AG08396 (cell line): ENCODE results near the gene SLC6A6.
"Not testable (repeated sequence)": the region's sequence is repeated elsewhere in the genome, so short reads cannot be mapped to it uniquely, and the experiment has no call there.

Experiments used
- DNase-seq: peaks from one replicate; pipeline ENCODE4 v3.0.0; 2012; ENCODE audit warnings: low spot score, mixed read lengths

Gene SLC6A6

DNA sequence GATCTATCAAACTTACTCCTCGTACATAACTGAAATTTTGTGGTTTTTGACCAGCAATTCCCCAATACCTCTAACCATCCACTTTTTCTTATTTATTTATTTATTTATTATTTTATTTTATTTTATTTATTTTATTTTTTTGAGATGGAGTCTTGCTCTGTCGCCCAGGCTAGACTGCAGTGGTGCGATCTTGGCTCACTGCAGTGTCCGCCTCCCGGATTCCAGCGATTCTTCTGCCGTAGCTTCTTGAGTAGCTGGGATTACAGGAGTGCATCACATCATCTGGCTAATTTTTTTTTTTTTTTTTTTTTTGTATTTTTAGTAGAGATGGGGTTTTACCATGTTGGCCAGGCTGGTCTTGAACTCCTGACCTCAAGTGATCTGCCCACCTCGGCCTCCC lies 35.3 kb downstream of the SLC6A6 start:
- not testable (repeated sequence) for DNase-seq

DNA sequence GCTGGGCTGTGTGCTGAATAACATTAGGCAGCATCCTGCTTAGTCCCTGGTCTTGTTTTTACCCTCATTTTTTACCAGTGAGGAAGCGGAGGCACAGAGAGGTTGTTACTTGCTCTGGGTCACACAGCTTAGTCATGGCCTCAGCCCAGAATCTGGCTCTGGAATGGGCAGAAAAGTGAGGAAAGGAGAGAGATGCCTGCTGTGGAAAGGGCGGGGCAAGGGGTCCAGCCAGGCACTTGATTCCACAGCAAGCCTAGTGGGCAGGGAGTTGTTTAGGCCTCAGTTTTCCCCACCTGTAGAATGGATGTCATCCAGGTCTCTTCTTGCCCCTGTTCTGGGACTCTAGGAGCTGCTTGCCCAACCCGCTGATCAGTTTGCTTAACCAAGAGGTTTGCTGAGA lies 35.9 kb downstream of the SLC6A6 start:
- no peak for DNase-seq

DNA sequence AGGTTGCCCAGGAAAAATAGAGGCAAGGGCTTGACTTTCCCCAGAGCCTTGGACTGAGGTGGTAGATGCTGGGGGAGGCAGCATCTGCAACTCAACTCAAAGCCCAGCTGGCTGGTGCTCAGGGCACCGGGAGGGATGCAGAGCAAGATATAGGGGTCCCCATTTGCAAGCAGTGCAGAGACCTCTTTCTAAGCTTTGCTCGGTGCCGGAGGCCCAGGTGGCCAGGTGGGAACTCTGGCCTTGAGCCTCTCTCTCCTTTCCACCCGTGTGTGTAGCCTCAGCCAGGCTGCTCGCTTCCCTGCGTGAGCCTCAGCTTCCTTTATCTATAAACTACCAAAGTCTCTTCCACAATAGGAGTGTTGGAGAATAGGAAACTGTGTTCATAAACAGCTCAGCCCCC lies 36.5 kb downstream of the SLC6A6 start:
- no peak for DNase-seq

DNA sequence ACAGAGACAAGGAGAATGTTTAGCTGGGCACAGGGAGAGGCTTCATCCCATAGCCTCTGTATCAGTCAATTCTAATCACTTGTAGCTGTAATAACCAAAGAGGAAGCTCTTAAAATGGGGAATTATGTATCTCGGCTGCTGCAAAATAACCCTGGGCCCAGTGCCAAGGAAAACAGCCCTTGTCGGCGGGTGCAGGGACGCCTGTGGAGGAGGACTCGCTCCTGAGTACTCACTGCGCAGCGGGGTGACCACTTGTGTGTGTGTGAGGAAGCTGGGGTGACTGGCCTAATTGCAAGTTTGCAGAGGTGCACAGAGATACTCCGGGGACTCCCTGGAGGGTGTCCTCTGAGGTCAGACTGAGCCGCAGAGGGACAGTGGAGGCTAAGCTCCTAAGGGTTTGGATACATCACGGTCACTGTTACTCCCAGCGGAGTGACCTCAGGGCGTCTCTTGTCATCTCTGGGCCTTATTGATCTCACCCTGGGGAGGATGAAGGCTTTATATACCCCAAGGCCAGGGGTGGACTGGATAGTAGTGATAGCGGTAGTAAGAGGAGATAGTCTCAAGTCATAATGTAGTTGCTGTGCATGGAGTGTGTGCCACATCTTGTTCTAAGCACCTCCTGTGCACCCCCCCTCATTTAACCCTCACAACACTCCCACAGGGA lies 37.2 kb downstream of the SLC6A6 start:
- peak; percentile 30 for DNase-seq

DNA sequence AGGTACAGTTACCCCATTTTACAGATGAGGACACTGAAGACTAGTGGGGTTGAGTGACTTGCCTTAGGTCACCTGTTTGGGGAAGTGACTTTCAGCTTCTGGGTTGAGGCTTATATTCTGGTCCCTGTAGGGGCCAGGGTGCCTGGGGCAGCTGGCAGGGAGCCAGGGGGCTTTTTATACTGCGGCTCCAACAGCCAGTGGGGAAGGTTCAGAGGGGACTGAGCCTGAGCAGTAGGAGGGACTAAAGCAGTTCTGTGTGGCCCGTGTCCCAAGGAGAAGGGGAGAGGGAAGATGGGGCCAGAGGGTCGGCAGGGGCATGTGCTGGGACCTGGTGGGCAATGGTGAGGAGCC lies 37.7 kb downstream of the SLC6A6 start:
- DNase-seq: no peak

DNA sequence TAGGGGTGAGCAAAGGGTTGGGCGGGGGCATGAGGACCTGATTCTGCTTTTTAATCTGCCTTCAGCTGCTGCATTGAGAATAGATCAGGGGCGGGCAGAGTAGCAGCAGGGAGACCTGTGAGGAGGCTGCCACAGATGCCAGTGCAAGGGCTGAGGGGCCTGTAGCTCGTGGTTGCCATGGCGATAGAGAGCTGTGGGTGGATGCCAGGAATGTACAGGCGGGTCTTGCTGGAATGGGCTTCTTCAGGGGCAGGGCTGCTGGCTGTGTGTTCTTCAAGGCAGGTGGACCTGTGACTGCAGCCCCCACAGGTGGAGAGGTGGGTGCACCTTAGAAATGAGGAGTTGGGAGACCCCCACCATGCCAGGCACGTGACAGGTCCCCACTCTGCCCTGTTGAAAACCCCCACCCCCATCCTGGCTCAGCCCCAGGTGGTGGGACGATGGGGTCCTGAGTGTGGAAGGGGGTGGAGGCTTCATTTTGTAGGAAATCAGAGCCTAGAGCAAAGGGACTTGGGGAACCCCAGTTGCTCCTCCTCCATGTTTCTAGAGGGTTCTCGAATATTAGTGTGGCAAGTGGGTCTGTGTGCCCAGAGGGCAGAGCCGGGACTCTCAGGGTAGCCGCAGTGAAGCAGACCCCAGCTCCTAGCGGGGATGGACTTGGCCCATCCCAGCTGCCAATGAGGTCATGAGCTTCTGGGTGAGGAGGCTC lies 38.3 kb downstream of the SLC6A6 start:
- DNase-seq: peak; percentile 25

DNA sequence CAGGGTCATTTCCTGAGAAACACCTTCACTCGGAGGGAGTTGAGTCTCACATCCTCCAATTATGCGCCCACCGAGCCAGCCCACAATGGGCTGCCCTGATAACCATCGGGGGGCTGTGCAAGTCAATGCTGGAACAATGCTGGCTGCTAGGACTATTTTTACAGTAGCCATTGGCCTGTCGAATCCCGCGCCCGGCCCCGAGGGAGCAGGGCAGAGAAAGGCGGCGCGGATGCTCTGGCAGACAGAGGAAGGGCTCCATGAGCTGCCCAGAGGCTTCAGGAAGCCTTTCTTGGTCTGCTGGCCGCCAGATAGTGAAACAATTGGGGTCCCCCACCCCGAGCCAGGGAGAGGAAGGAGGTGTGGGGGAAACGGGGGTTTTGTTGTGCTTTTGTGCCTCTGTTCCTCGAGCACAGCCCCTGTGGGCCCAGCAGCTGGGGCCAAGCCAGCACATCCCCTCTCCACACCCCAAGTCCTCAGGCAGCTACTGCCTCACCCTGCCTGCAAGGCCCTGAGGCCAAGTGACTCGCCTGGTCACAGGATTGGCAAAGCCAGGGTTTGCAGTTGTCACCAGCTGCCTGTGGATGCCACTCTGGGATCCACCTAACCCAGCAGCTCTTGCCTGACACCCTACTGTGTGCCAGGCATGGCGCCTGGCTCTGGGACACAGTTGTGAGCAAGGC lies 39.0 kb downstream of the SLC6A6 start:
- DNase-seq: no peak

DNA sequence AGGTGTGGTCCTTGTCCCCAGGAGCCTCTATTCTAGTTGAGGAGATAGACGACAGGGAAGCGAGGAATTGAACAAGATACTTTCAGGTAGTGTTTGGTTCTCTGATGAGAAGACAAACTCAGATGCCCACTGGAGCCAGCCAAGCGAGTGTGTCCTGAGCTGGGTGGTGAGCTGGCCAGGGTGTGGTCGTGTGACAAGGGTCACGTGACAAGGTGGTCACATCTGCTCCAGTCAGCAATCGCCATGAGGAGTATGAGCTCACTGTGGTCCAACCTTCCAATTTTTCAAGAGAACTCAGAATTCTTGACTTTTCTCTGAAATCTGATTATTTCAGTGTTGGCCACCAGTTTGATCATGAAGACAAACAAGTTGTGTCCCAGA lies 39.5 kb downstream of the SLC6A6 start:
- DNase-seq: no peak

DNA sequence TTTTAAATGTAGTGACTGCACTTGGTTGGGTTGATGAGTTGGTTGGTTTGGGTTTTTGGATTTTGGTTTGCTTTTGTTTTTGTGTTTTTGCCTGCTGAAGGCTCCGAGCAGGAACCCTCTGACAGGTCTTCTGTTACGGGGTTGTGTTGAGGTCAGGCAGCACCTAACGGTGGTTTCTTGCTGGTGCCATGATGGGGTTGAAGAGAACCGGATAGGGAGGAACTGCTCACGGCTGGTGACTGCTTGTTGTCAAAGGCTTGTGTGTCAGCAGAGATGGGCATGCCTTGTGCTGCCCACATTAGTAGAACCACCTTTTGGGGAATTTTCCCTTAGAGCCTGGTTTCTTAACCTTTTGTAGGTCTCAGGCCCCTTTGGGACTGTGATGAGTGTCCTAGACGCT lies 42.0 kb downstream of the SLC6A6 start:
- no peak for DNase-seq

DNA sequence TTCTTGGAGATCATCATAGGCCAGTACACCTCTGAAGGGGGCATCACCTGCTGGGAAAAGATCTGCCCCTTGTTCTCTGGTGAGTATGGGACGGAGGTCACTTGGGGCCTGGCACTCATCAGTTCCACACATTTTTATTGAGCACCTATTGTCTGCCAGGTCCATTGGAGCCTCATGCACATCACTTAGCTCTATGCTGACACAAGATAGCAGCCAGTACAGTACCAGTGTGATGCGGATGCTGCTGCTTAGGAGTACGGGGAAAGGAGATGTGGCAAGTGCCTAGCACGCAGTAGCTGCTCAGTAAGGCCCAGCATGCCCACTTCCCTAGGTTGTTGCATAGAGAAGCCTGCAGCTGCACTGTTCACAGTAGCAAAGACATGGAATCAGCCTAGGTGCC lies 43.4 kb downstream of the SLC6A6 start:
- no peak for DNase-seq

DNA sequence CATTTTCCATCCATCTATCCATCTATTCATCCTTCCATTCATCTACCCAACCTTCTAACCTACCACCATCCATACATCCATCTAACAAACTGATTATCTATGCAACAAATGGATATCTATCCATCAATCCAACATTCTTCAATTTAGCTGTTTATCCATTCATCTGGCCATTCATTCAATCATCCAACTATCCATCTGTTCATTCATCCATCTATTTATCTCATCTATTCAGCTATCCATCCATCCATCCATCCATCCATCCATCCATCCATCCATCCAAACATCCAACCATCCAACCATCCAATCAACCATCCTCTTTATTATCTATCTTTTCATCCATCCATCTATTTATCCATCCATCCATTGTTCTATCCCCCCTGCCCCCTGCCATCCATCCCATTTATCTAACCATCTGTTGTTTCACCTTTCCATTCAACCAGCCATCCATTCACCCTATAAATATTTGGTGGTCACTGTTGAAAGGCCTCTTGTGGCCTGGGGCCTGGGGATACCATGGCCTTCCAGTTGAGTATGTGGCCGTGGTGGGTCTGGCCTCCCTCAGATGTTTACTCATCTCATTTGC lies 44.7 kb downstream of the SLC6A6 start:
- no peak for DNase-seq

DNA sequence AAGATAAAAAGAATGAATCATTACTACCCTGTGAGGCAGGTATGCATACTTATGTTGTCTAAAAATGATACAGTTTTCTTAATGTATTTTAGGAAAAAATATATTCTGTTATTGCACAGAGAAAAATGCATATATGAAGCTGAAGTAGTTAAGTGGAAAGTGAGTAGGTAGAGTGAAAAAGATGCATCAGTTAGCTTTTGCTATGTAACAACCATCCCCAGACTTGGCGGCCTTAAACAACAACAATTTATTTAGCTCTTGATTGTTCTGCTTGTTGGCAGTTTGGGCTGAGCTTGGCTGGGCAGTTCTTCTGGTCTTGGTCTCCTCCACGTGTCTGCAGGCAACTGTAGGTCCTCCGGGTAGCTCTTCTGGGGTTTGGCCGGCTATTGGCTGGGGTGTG lies 45.7 kb downstream of the SLC6A6 start:
- DNase-seq: no peak

DNA sequence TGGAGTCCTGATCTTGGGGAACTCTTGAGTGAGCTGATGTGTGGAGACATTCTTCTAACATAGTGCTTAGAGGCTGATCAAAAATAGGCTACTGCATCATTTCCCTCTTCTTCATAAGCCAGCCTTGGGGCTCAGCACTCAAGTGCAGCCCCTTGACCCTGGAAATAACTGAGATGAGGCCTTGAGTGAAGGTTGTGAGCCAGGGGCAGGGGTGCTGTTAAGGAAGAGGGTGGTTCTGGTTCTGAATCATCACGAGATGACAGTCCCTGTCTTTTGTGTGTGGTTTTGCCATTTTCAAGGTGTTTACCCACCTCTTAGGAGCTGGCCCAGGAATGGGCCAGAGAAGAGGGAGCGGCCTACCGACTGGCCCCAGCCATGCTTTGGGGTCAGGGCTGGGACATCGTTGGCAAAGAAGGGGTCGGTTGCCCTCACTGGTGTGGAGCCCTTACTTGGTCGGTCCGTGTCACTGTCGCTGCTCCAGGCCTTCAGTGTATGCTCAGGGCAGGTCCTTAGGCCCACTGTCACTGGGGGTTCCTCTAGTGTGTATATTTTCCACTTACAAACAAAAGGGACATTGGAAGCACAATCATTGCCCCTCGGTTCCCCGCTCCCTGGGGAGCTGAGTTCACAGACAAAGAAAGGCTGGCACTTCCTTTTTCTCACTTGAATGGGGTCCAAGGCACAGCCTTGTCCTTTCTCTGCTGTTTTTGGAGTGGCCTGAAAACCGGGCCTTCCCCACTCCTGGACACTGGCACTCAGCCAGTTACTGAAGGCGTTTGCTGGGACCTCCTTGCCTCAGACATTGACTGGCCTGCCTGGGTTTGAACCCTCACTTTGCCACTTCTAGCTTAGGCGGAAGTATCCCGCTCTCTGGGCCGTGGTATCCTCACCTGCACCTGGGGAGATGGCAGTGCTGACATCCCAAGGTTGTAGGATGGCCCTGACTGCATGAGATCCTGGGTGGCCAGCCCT lies 46.6 kb downstream of the SLC6A6 start:
- no peak for DNase-seq

DNA sequence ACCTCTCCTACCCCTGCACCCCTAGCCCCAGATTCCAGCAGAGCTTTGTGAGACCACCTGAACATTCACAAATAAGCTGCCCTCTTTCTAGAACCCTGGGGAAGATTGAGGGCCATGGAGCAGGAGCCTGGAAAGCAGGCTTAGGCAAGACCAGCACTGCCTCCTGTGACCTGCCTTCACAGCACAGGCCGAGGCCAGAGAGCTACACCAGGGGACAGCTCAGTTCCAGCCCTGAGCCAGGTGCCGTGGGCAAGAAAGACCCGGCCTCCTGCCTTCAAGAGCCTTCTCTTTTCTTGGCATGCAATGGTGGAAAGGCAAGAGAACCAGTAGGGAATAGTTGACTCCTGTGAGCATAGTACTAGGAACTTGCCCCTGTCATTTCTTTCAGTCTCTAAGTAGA lies 48.1 kb downstream of the SLC6A6 start:
- no peak for DNase-seq

DNA sequence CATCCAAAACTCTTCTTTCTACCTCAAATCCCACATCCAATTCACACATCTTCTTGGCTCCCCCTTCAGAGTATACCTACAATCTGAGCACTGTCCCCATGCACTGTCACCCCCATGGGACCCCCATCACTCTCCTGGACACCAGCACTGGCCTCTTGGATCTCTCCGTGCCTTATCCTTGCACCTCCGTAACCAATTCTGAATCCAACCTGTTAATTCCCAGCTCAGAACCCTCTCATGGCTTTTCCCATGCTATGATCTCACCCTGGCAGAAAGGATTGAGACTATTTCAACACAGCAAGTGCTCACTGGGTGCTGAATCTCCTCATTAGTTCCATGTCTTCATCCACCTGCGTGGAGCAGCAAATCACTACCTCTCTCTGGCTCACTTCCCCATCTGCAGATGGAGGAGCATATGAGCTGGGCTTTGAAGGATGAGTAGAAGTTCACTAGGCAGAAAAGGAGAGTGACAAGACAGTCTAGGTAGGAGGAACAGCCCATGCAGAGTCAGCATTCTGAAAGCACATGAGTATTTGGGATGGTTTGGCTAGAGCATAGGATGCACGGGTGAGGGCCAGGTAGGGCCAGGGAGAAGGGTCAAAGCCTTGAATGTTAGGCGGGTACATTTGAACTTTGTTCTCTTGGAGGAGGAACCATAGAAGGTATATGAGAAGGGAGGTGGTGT lies 48.7 kb downstream of the SLC6A6 start:
- no peak for DNase-seq

DNA sequence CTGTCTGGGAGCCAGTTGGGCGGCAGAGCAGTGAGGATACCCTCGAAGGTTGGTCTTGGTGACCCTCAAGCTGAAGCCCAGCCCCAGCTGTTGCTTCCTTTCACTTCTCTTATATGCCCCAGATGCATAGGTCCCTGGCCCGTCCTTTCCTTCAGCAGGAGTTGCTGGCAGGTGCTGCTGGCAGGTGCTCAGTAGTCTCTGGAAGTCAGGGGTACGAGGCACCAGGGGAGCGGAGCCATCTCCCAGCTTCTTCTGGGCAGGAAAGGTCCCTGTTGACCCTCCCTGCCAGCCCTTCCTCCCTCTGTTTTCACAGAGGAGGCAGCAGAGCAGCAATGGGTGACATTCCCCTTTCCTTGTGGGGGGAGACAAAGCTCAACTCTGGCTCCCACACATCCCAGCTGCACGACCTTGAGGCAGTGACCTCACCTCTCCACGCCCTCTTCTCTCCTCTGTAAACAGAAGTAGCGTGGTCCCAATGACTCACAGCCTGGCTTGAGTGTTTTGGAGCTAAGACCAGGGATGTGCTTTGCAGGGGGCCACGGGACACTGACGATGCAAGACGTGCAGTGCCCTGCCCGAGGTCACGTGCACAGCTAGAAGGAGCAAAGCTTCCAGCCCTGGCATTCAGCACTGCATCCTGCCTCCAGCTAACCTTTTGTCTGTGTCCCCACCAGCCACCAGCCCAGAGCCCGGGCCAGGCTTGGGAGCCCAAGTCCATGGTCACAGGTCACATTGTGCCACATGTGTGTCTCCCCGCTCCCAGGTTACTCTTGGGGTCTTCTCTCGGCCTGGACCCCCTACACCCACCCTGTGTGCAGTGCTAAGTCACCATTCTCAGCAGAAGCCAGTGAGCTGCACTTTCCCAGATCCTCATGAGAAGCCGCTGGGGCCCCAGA lies 49.7 kb downstream of the SLC6A6 start:
- DNase-seq: peak; percentile 81

DNA sequence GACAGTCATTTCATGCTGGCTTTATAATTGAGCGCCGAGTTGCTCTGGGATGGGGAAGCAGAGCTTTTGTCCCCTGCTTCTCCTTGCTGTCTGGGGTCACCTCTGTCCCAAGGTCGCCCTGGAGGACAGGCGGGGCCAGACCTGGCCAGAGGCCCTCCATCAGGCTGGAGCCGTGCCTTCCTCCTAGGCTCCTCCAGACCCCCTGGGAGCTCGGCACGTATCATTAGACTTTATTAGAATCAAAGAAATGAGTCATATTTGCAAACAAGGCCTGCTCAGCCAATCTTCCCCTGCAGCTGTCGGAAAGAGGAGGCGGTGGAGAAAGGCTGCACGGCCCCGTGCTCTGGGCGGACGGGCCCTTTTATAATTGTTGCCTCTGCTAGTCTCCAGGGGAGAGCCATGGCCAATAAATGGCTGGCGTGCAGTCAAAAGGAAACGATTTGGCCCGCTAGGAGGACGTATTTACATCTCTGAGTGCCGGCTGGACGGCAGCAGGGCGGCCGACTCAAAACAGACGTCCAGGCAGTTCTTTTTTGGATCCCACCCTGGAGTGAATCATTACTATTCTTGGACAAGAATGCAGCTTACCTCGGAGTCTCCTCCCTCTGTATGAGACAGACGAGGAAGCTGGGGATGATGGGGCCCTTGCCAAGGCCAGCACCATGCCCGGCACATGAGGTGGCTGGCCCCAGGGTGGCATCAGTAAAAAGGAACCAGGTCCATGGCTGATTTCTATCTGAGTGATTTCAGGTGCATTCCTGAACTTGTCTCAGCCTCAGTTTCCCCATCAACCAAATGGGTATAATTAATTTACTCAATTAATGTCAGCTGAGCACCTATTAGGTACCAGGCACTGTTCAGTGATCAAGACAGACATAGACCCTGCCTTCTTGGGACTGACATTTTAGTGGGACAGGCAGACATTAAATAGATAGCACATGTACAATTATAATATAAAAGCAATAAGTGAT lies 50.6 kb downstream of the SLC6A6 start:
- DNase-seq: peak; percentile 87

DNA sequence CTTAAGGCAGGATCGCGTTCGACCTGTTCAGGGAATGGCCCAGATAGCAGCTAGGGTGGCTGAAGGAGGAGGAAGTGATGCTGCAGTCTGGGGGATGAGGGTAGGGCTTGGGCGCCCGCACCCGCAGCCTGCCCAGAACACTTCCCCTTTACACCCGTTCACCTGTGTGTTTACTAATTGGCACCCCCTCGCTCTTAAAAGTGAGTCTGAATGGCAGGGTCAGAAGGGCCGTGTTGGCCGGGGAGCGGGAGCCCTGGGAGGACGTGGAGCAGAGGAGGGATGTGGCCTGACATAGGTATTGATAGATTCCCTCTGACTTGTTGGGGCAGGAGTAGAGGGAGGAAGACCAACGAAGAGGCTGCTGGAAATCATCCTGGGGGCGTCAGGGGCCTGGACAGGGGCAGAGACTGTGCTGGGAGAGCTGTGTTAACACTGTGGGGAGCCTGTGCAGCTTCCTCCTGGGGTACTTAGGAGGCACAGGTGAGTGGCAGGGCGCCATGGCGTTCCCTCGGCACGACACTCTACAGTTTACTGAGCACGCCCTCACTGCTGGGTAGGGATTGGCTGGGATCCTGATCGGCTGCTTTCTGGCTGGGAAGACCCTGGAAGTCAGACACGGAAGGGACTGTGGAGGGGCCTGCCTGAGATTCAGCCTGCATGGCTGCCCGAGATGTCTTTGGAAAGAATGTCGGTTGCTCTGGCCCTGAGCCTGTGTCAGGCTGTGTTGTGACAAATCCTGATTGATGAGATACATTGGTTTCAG lies 51.7 kb downstream of the SLC6A6 start:
- DNase-seq: no peak
